Stimulated activated effector memory CD8-positive, alpha-beta T cell treated with anti-CD3 and anti-CD28 coated beads, Interleukin-12 subunit alpha, Interleukin-12 subunit beta, amount 100 ng/mL, for 72 hours (primary cell): ENCODE data around the gene SOCS4.
"Not testable (repeated sequence)": the region's sequence is repeated elsewhere in the genome, so short reads cannot be mapped to it uniquely, and the experiment has no call there.

Experiments
- ATAC-seq: fragments of 150-1000 bp; cut with Tn5 transposase; 2 replicates; pipeline ENCODE4 v1.10.0; 2021
- DNase-seq, 2 donors: peaks; one replicate each; pipeline ENCODE4 v3.0.0; 2021 to 2022; ENCODE audit warnings: low spot score in 2 of 2
- H3K27ac Mint-ChIP-seq: one replicate; pipeline ENCODE4 v1.8.0; 2022; ENCODE audit warnings: mild to moderate bottlenecking, mixed read lengths
- H3K36me3 Mint-ChIP-seq: one replicate; pipeline ENCODE4 v1.8.0; 2022; ENCODE audit warnings: mild to moderate bottlenecking, mixed read lengths
- H3K4me1 Mint-ChIP-seq: one replicate; pipeline ENCODE4 v1.8.0; 2022; ENCODE audit warnings: mixed read lengths
- H3K4me3 Mint-ChIP-seq: one replicate; pipeline ENCODE4 v1.8.0; 2022; ENCODE audit warnings: mild to moderate bottlenecking, mixed read lengths
- H3K9me3 Mint-ChIP-seq: one replicate; pipeline ENCODE4 v1.8.0; 2022; ENCODE audit warnings: mixed read lengths

SOCS4 gene

DNA sequence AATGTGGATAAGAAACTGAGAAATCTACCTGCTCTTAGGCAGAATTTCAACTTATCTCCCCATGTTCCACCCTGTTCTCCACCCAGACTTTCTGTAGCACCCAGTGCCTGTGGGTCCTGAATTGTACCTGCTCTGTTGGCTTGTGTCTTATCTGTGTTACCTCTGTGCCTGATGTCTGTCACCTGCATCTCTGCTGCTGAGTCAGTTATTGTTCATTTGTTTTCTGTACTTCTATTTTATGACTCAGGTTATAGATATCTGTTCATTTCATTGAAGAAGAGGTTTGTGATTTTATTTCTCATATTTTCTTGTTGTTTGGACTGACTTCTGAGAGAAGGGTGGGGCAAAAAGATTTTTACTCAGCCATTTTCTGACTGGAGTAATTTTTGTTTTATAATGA lies 11.7 kb downstream of the SOCS4 start:
- ATAC-seq: no peak
- Mint-ChIP-seq H3K4me3 (no peak overlapping the region), H3K4me1 (peaks cover 8% of the 10 kb centered on the region), H3K27ac (peak overlapping the region; percentile 9), H3K36me3 (peaks cover 96% of the 10 kb centered on the region), H3K9me3 (no peaks in the 10 kb centered on the region)
- DNase-seq: no peak

DNA sequence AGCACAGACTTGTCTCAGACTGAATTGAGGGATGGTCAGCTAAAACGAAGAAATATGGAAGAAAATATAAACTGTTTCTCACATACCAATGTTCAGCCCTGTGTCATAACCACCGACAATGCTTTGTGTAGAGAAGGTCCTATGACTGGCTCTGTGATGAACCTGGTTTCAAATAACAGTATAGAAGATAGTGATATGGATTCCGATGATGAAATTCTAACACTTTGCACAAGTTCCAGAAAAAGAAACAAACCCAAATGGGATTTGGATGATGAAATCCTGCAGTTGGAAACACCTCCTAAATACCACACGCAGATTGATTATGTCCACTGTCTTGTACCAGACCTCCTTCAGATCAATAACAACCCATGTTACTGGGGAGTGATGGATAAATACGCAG lies 16.5 kb downstream of the SOCS4 start:
- no peak overlapping the region for H3K27ac Mint-ChIP-seq
- no peak overlapping the region for H3K4me3 Mint-ChIP-seq
- no peaks in the 10 kb centered on the region for H3K9me3 Mint-ChIP-seq
- ATAC-seq (no peak), DNase-seq (no peak)
- H3K36me3 Mint-ChIP-seq: peaks cover 60% of the 10 kb centered on the region
- H3K4me1 Mint-ChIP-seq: peaks cover 5% of the 10 kb centered on the region

DNA sequence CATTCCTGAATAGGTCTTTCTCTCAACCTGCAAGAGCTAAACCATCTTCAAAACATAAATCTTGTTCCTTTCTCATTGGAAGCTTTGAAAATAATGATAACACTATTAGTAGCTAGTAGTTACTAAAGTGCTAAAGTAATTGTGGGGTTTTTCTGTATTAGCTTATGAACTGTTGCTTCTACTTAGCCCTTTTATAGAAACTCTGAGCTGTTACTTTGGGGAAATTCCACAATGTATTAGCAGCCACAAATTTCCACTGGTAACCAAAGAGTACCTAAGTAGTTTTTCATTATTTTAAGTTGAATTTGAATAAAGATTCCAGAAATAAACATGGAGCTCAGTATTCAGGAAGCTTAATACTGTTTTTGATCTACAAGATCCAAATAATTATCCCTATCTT lies 18.1 kb downstream of the SOCS4 start:
- Mint-ChIP-seq H3K27ac (peak overlapping the region; percentile 40), H3K36me3 (peaks cover 44% of the 10 kb centered on the region), H3K4me3 (no peak overlapping the region), H3K9me3 (no peaks in the 10 kb centered on the region), H3K4me1 (no peaks in the 10 kb centered on the region)
- ATAC-seq (no peak), DNase-seq (no peak)

DNA sequence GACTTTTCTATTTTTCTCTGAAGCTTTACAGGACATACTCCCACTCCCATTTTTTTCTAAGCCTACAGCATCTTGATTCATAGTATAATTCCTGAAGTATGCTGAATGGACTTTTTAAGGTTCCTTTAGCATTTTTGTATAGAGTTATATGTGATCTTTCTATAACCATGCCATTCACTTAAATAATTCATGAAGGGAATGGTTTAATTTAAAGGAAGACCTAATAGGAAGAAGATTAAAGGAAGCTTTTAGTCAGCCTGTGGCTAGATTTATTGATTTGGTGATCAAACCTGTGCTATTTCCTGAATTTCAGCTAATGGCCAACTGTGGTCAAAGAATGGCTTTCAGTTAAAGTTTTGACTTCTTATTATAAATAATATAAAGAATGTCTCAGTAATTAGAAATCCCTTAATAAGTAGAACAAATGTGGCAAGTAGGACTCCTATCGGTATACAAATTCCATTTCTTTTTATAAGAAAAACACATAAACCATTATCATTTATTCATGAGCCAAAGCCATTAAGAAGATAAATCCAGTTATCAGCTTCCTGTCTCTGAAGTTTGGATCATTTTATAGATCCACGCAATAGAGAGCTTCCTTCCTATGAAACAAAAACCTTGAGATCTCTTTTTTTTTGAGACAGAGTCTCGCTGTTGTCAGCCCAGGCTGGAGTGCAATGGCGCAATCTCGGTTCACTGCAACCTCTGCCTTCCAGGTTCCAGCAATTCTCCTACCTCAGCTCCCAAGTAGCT lies 20.4 kb downstream of the SOCS4 start:
- DNase-seq: no peak
- Mint-ChIP-seq H3K36me3 (peaks cover 46% of the 10 kb centered on the region), H3K27ac (no peak overlapping the region), H3K4me3 (no peak overlapping the region), H3K9me3 (no peaks in the 10 kb centered on the region), H3K4me1 (peaks cover 12% of the 10 kb centered on the region)
- ATAC-seq: no peak

DNA sequence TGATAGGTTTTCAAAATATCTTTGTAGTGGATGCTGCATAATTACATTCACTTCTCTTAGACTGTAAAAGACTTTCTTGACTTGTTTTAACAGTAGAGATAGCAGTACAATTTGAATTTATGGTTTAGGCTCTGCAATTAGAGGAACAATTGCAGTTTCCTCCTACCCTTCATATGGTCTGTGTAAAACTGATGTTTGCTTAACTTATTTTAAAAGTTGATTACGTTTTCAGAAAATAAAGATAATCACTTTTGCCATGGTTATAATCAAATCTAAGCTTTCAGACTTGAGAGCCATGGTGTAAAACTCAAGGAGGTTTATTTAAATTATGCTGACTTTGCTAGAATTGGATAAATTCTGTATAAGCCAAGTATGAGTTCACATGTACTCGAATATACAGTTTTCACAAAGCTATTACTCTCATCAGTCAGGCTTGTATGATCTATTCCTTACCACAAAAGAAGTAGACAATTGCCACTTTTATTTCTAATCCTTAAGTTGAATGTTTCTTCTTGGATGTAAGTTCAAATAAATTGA lies 21.9 kb downstream of the SOCS4 start:
- Mint-ChIP-seq H3K4me1 (peaks cover 26% of the 10 kb centered on the region), H3K36me3 (peaks cover 46% of the 10 kb centered on the region), H3K27ac (no peak overlapping the region), H3K4me3 (no peak overlapping the region), H3K9me3 (no peaks in the 10 kb centered on the region)
- ATAC-seq (no peak), DNase-seq (no peak)

DNA sequence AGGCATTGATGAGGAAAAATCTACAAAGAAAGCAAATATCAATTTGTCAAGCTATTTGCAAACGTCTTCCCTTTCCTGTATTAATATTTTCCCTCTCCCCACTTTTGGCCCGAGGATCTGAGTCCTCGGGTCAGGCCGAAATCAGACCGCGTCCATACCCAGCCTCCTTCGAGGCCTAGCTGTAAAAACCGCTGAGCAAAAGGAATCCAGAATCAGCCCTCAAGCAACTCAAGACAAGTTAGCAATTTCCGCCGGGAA lies 24.1 kb downstream of the SOCS4 start:
- Mint-ChIP-seq H3K4me1 (peaks cover 34% of the 10 kb centered on the region), H3K27ac (peak overlapping the region; percentile 94), H3K4me3 (peak overlapping the region; percentile 78), H3K9me3 (no peaks in the 10 kb centered on the region), H3K36me3 (peaks cover 58% of the 10 kb centered on the region)
- no peak for DNase-seq
- ATAC-seq: peak; percentile 36

DNA sequence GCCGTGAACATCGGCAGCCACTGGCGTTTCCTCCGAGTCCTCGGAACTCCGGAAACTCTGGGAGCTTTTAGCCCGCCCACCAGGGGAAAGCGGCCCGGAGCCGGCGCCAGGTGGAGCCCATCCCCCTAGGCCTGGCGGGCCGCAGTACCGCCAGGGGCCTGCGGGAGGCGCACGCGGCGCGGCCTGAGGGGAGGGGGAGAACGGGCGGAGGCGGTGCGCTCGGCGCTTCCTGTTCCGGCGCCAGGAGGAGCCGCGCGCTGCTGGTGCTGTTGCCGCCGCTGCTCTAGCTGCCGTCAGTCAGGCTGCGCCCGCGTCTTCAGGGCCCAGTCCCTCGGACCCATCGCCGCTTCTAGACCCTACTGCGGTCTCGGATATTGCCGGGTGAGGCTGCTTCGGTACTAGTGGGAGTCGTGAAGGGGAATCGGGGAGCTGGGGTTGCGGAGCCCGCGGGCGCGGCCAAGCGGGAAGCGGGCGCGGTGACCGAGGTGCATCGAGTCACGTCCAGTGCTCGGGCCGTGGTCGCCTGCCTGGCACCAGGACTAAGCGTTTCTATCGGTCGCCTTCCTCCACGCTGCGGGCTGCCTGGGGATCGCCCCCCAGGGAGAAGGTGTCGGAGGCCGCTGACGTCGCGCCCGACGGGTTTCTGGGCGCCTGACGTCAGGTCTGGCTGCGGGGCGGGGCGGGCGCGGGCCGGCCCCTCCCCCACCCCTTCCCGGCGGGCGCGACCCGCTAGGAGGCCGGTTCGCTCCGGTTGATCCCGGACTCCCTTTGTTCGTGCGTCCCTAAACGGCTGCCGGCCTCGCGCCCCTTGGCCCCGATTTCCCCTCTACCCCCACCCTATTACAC lies 24.6 kb downstream of the SOCS4 start, which contains the start of gene MAPK1IP1L:
Gene MAPK1IP1L, plus strand, starts transcription at position 225 of the 846 bp plus-strand sequence. CDS start 10,037 bp downstream, outside the sequence.
- DNase-seq: peak; percentile 98 to 99
- peak within 1 kb of the TSS; percentile 94 for H3K27ac Mint-ChIP-seq
- H3K36me3 Mint-ChIP-seq: peaks cover 64% of the 10 kb centered on the region
- no peaks in the 10 kb centered on the region for H3K9me3 Mint-ChIP-seq
- H3K4me3 Mint-ChIP-seq: peak within 1 kb of the TSS; percentile 78
- ATAC-seq: peak; percentile 95
- H3K4me1 Mint-ChIP-seq: peaks cover 34% of the 10 kb centered on the region

DNA sequence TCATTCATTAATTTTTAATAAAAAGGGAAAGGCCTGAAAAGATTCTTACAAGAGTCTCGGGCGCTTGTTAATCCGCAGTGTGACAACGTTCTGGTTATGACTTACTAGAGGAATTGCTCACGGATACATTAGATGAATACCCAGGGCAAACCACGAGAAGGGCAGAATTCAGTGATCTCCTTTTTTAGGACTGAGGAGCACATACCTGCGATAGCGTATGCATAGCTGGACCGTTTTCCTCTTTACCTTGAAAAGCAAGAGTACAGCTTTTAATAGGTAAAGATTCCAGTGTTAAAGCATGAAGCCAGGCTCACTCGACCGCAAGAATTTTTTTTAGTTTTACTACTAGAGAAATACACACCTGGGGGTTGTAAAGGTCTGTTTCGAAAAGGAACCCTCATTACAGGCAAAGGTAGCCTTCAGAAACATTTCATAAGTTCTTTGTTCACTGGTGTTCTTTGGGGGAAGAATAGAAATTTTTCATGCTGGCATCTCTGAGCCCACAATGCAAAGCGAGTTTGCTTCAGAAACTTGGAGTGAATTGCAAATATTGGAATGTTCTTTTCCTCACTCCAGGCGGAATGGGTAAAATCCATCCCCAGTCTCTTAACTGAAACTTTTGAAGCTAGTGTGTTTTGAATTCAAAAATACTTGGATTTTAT lies 25.4 kb downstream of the SOCS4 start:
- H3K9me3 Mint-ChIP-seq: no peaks in the 10 kb centered on the region
- ATAC-seq (peak; percentile 73), DNase-seq (no peak)
- H3K4me1 Mint-ChIP-seq: peaks cover 34% of the 10 kb centered on the region
- H3K36me3 Mint-ChIP-seq: peaks cover 71% of the 10 kb centered on the region
- peak overlapping the region; percentile 78 for H3K4me3 Mint-ChIP-seq
- H3K27ac Mint-ChIP-seq: peak overlapping the region; percentile 94

DNA sequence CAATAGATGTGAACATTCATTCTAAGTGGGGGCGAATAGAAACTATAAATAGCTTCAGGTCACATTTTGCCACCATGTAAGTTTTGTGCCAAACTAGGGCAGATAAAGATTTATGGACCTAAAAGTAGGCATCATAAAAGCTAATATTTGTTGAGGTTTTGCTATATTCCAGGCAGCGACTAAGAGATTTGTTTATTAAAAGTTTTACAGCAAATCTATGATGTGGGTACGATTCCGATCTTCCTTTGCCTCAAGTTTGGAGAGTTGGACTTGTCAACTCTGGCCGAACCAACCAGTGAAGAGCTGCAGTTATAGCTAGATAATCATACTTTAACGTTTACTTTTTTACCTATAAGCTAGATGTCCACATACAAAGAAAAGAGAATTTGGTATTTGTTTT lies 26.0 kb downstream of the SOCS4 start:
- H3K27ac Mint-ChIP-seq: peak overlapping the region; percentile 94
- H3K9me3 Mint-ChIP-seq: no peaks in the 10 kb centered on the region
- H3K4me3 Mint-ChIP-seq: peak overlapping the region; percentile 78
- ATAC-seq: no peak
- peaks cover 77% of the 10 kb centered on the region for H3K36me3 Mint-ChIP-seq
- no peak for DNase-seq
- peaks cover 36% of the 10 kb centered on the region for H3K4me1 Mint-ChIP-seq

DNA sequence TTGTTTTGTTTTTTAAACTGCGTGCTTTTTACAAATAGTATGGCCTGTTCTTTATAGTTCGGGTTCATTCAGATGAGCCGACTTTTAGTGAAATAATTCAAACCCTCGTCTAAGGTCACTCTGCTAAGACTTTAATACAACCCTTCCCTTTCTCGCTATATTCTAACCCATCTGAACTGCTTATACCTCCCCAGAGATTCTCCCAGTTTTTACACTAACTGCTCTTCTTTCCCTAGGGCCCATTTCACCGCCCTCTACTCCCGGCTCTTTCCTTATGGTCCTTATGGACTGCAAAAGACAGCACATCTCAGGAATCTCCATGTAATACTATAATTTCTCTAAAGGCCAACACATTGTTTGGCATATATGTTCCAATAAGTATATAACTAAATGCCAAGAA lies 26.5 kb downstream of the SOCS4 start:
- DNase-seq (no peak), ATAC-seq (no peak)
- peak overlapping the region; percentile 78 for H3K4me3 Mint-ChIP-seq
- peaks cover 82% of the 10 kb centered on the region for H3K36me3 Mint-ChIP-seq
- no peaks in the 10 kb centered on the region for H3K9me3 Mint-ChIP-seq
- H3K4me1 Mint-ChIP-seq: peaks cover 40% of the 10 kb centered on the region
- H3K27ac Mint-ChIP-seq: no peak overlapping the region

DNA sequence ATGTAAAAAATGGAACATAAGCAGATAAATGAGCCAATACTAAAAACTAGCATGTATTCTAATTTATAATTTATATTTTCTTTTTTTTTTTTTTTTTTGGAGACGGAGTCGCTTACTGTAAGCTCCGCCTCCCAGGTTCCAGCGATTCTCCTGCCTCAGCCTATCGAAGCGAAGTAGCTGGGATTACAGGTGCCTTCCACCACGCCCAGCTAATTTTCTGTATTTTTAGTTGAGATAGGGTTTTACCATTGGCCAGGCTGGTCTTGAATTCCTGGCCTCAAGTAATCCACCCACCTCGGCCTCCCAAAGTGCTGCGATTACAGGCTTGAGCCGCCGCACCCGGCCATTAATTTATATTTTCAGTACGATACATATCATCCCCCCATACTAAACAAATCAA lies 27.1 kb downstream of the SOCS4 start:
- Mint-ChIP-seq H3K4me1 (peaks cover 41% of the 10 kb centered on the region), H3K27ac (no peak overlapping the region), H3K4me3 (peak overlapping the region; percentile 78), H3K36me3 (peaks cover 88% of the 10 kb centered on the region), H3K9me3 (no peaks in the 10 kb centered on the region)
- ATAC-seq (no peak), DNase-seq (no peak)

DNA sequence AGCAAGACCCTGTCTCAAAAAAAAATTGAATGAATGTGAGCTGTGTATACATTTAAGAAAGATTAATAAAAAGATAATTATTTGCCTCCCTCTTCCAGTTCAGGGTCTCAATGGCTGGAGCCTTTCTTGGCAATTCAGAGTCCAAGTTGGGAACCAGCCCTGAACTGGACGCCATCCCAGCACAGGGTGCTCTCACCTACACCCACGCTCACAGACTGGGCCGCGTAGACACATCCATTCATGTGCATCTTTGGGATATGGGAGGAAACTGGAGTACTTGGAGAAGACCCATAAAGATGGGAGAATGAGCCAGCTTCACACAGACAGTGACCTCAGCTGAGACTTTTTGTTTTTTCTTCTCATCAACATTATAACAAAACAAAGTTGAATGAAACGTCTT lies 30.9 kb downstream of the SOCS4 start:
- Mint-ChIP-seq H3K9me3 (no peaks in the 10 kb centered on the region), H3K4me1 (peaks cover 46% of the 10 kb centered on the region), H3K27ac (no peak overlapping the region), H3K4me3 (no peak overlapping the region), H3K36me3 (peaks cover 100% of the 10 kb centered on the region)
- ATAC-seq (no peak), DNase-seq (no peak)

DNA sequence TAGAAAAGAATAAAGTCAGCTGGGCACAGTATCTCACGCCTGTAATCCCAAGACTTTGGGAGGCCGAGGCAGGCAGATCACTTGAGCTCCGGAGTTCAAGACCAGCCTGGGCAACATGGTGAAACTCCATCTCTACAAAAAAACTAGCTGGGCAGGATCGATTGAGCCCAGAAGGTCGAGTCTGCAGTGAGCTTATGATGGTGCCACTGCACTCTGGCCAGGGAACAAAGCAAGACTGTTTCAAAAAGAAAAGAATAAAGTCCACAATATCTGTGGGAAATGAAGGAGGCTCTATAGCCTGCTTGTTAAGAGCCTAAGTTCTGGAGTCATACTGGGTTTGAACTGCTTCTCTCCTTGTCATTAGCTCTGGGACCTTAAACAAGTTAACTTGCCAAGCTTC lies 32.3 kb downstream of the SOCS4 start:
- no peak overlapping the region for H3K27ac Mint-ChIP-seq
- DNase-seq (no peak), ATAC-seq (no peak)
- H3K9me3 Mint-ChIP-seq: no peaks in the 10 kb centered on the region
- peaks cover 36% of the 10 kb centered on the region for H3K4me1 Mint-ChIP-seq
- H3K4me3 Mint-ChIP-seq: no peak overlapping the region
- H3K36me3 Mint-ChIP-seq: peaks cover 100% of the 10 kb centered on the region

DNA sequence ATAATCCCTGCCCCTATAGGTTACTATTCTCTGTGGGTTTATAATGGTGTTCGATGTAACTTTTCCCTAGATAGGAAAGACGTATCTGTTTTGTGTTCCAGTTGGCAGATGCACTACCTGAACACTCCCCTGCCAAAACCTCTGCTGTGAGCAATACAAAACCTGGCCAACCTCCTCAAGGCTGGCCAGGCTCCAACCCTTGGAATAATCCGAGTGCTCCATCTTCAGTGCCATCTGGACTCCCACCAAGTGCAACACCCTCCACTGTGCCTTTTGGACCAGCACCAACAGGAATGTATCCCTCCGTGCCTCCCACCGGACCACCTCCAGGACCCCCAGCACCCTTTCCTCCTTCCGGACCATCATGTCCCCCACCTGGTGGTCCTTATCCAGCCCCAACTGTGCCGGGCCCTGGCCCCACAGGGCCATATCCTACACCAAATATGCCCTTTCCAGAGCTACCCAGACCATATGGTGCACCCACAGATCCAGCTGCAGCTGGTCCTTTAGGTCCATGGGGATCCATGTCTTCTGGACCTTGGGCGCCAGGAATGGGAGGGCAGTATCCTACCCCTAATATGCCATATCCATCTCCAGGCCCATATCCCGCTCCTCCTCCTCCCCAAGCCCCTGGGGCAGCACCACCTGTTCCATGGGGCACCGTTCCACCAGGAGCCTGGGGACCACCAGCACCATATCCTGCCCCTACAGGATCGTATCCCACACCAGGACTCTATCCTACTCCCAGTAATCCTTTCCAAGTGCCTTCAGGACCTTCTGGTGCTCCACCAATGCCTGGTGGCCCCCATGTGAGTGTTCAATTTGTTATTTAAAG lies 35.7 kb downstream of the SOCS4 start:
- H3K27ac Mint-ChIP-seq: peak overlapping the region; percentile 46
- ATAC-seq: no peak
- peaks cover 32% of the 10 kb centered on the region for H3K4me1 Mint-ChIP-seq
- peaks cover 100% of the 10 kb centered on the region for H3K36me3 Mint-ChIP-seq
- H3K4me3 Mint-ChIP-seq: no peak overlapping the region
- no peaks in the 10 kb centered on the region for H3K9me3 Mint-ChIP-seq
- no peak for DNase-seq

DNA sequence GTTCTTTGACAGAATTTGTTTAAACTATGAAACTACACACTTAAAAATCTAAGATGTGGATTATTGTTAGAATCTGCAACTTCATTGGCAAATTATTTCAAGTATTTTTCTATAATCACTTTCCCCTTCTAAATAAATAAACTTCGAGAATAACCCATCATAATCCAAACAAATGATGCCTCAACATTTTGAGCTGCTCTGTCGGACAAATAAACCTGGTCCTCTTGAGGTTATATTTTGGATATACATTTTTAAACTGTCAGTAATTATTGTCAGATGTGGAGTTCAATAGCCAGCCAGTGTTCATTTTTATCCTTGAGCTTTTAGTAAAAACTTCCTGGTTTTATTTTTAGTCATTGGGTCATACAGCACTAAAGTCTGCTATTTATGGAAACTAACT lies 37.9 kb downstream of the SOCS4 start:
- not testable (repeated sequence) for DNase-seq, H3K9me3 Mint-ChIP-seq, H3K4me3 Mint-ChIP-seq, ATAC-seq
- H3K27ac Mint-ChIP-seq: peak overlapping the region; percentile 70
- peaks cover 25% of the 10 kb centered on the region for H3K4me1 Mint-ChIP-seq
- peaks cover 84% of the 10 kb centered on the region for H3K36me3 Mint-ChIP-seq
